Omental fat pad (tissue), 4 donors: Measurements from ENCODE around the gene SEPTIN5. TPM values are rescaled to one million over a fixed set of nuclear protein-coding genes. Genes with fewer than 3 reads are reported as not detected.

Experiments
- ATAC-seq: fragments of 150-250 bp; one replicate; pipeline ENCODE4 v1.9.1; 2016; ENCODE audit warnings: mild to moderate bottlenecking, moderate library complexity; ENCODE audit not compliant: low FRiP score
- DNase-seq: peaks from one replicate; pipeline ENCODE4 v3.0.0-alpha.2; 2019; ENCODE audit warnings: low spot score
- total RNA-seq, 4 donors: library from RNA; depleted of rRNA; stranded (reverse); fragments of >200 nt; gene quantifications; one replicate each; pipeline ENCODE4 v1.1.0, GENCODE V29; 2016
- TF ChIP-seq, protein P1 (sequence below), 3 donors: fragments of 450-650 bp; IDR thresholded peaks; one replicate each; pipeline ENCODE4 v1.5.1; 2016 to 2017; ENCODE audit warnings: antibody characterized with exemption in 3 of 3, mild to moderate bottlenecking in 3 of 3, moderate library complexity in 2 of 3

Gene SEPTIN5
- total RNA-seq, 4 donors from 2014 or later = 3.7 to 19.1 (median 5.9) TPM

GRCh38 chr22:19668748-19669147 is 45.6 kb upstream of the SEPTIN5 start:
- TF ChIP-seq, protein P1, sequence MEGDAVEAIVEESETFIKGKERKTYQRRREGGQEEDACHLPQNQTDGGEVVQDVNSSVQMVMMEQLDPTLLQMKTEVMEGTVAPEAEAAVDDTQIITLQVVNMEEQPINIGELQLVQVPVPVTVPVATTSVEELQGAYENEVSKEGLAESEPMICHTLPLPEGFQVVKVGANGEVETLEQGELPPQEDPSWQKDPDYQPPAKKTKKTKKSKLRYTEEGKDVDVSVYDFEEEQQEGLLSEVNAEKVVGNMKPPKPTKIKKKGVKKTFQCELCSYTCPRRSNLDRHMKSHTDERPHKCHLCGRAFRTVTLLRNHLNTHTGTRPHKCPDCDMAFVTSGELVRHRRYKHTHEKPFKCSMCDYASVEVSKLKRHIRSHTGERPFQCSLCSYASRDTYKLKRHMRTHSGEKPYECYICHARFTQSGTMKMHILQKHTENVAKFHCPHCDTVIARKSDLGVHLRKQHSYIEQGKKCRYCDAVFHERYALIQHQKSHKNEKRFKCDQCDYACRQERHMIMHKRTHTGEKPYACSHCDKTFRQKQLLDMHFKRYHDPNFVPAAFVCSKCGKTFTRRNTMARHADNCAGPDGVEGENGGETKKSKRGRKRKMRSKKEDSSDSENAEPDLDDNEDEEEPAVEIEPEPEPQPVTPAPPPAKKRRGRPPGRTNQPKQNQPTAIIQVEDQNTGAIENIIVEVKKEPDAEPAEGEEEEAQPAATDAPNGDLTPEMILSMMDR (IDR thresholded peaks at IDR 0.05) = no peak
- ATAC-seq = no peak
- no peak for DNase-seq

- DNase-seq (no peak), ATAC-seq (no peak)
- TF ChIP-seq, protein P1 (IDR thresholded peaks at IDR 0.05) = no peak
These were observed 44.7 kb upstream of the SEPTIN5 start for GRCh38 chr22:19669570-19669969.

GRCh38 chr22:19671316-19671715 is 43.0 kb upstream of the SEPTIN5 start:
- DNase-seq (no peak), ATAC-seq (no peak)
- TF ChIP-seq, protein P1 (IDR thresholded peaks at IDR 0.05) = no peak

DNA sequence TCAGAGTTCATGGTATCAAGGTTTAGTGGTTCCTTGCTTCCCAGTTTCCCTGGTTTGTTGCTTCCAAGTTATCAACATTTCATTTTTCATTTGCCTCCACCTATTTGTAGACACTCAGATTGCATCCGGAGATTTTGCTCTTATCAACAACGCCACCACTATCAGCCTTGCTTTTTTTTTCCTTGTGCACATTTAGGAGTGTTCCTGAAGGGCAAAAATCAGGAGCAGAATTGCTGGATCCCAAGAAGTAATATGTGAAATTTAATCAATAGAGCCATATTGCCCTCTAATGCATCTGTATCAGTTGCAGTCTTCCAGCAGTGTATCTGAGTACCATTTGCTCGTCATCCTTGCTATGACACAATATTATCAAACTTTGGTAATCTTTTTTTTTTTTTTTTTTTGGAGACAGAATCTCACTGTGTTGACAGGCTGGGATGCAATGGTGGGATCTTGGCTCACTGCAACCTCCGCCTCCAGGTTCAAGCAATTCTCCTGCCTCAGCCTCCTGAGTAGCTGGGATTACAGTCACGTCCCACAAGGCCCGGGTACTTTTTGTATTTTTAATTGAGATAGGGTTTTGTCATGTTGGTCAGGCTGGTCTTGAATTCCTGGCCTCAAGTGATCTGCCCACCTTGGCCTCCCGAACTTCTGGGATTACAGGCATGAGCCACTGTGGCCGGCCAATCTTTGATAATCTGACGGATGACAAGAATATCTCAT is 42.1 kb upstream of the SEPTIN5 start:
- no peak for ATAC-seq

DNA sequence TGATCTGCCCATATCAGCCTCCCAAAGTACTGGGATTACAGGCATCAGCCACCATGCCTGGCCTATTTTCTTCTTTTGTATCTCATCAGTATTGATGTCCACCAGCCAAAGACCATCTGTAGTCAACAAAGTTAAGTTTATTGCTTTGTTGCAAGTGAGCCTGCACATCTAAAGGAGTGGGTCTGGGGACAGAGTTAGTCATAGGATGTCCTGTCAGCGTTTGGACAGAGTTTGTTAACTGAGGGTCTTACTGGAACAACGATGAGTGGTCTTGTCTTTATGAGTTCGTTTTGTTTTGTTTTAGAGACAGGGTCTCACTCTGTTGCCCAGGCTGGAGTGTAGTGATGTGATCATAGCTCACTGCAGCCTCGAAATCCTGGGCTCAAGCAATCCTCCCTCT is 40.6 kb upstream of the SEPTIN5 start:
- TF ChIP-seq, protein P1 (IDR thresholded peaks at IDR 0.05) = no peak
- no peak for ATAC-seq
- no peak for DNase-seq

More for the DNA sequence above, 42.1 kb upstream of the SEPTIN5 start:
- no peak for DNase-seq
- TF ChIP-seq, protein P1 (IDR thresholded peaks at IDR 0.05) = no peak

- ATAC-seq = no peak
- no peak for DNase-seq
These were observed 40.0 kb upstream of the SEPTIN5 start for GRCh38 chr22:19674129-19674928.

More at GRCh38 chr22:19674129-19674928, 40.0 kb upstream of the SEPTIN5 start:
- TF ChIP-seq, protein P1 (IDR thresholded peaks at IDR 0.05) = no peak
